Activated CD4-positive, alpha-beta T cell treated with anti-CD3 and anti-CD28 coated beads, Interleukin-2, amount 50 U/mL, for 1 hour (primary cell): Measurements from ENCODE around the gene FANCI.
A peak's percentile ranks its signal among the peaks of the same experiment; 100 is the strongest.

Source experiments
- DNase-seq: peaks from one replicate; pipeline ENCODE4 v3.0.0-alpha.2; 2020

The FANCI gene

GRCh38 chr15:89243691-89244573 is at the start of gene FANCI:
FANCI (plus strand) TSS chr15:89243979; CDS start chr15:89247648, 3,669 bp downstream.
- peak; percentile 96 for DNase-seq

GRCh38 chr15:89194608-89195007 is 49.2 kb upstream of the FANCI start:
- DNase-seq, result no peak

GRCh38 chr15:89195836-89196235 is 47.9 kb upstream of the FANCI start:
- DNase-seq, result no peak

GRCh38 chr15:89196241-89196640 is 47.5 kb upstream of the FANCI start:
- no peak for DNase-seq

- no peak for DNase-seq
Measured at GRCh38 chr15:89196994-89197393, 46.8 kb upstream of the FANCI start.

GRCh38 chr15:89197503-89197971 is 46.2 kb upstream of the FANCI start:
- DNase-seq, result no peak

GRCh38 chr15:89198196-89198595 is 45.6 kb upstream of the FANCI start:
- no peak for DNase-seq

- DNase-seq, result no peak
Measured at GRCh38 chr15:89198934-89199333, 44.8 kb upstream of the FANCI start.

GRCh38 chr15:89199746-89200145 is 44.0 kb upstream of the FANCI start:
- no peak for DNase-seq

GRCh38 chr15:89200182-89200581 is 43.6 kb upstream of the FANCI start:
- no peak for DNase-seq

- no peak for DNase-seq
Measured at GRCh38 chr15:89201465-89202005, 42.2 kb upstream of the FANCI start.

GRCh38 chr15:89203705-89204273 is 40.0 kb upstream of the FANCI start:
- DNase-seq, result no peak

- no peak for DNase-seq
Measured at GRCh38 chr15:89205991-89206585, 37.7 kb upstream of the FANCI start.

GRCh38 chr15:89206908-89207331 is 36.9 kb upstream of the FANCI start:
- peak; percentile 66 for DNase-seq

GRCh38 chr15:89208256-89208655 is 35.5 kb upstream of the FANCI start:
- no peak for DNase-seq

GRCh38 chr15:89209057-89209456 is 34.7 kb upstream of the FANCI start:
- DNase-seq, result no peak

GRCh38 chr15:89211678-89212170 is 32.1 kb upstream of the FANCI start:
- DNase-seq, result no peak

GRCh38 chr15:89215627-89216026 is 28.2 kb upstream of the FANCI start:
- no peak for DNase-seq

GRCh38 chr15:89217031-89217430 is 26.7 kb upstream of the FANCI start:
- DNase-seq, result no peak

GRCh38 chr15:89217686-89218376 is 25.9 kb upstream of the FANCI start:
- DNase-seq, result no peak

GRCh38 chr15:89218531-89218930 is 25.2 kb upstream of the FANCI start:
- DNase-seq, result no peak

- DNase-seq, result no peak
Measured at GRCh38 chr15:89221543-89221942, 22.2 kb upstream of the FANCI start, which contains the start of gene RLBP1. RLBP1 (minus strand) TSS chr15:89221579; CDS start chr15:89218975, 2,604 bp downstream.

GRCh38 chr15:89225588-89225987 is 18.2 kb upstream of the FANCI start:
- DNase-seq, result no peak
